Retinal pigment epithelial cell (primary cell): ENCODE data around the gene EYS.
"Not testable (repeated sequence)": the region's sequence is repeated elsewhere in the genome, so short reads cannot be mapped to it uniquely, and the experiment has no call there.

Source experiments
- DNase-seq: peaks from one replicate; pipeline ENCODE4 v3.0.0-alpha.2; 2010; ENCODE audit warnings: low read depth
- H3K4me3 ChIP-seq: 2 replicates; pipeline ENCODE4 v1.5.1; 2011; ENCODE audit warnings: mild to moderate bottlenecking, low read length, control low read depth, moderate library complexity
- CTCF ChIP-seq: conservative IDR thresholded peaks from 2 replicates; pipeline ENCODE4 v1.5.1; 2011; ENCODE audit warnings: low read depth, low read length, control low read depth, inconsistent platforms

Gene EYS

GRCh38 chr6:65059568-65059967 lies 647.5 kb downstream of the EYS start:
- DNase-seq: no peak
- no peak overlapping the region for H3K4me3 ChIP-seq
- TF ChIP-seq CTCF: no peak

GRCh38 chr6:65055545-65055944 lies 651.5 kb downstream of the EYS start:
- no peak for DNase-seq
- TF ChIP-seq CTCF: no peak
- no peak overlapping the region for H3K4me3 ChIP-seq

- H3K4me3 ChIP-seq: no peak overlapping the region
- TF ChIP-seq CTCF: no peak
- no peak for DNase-seq
These were observed 654.4 kb downstream of the EYS start for GRCh38 chr6:65052626-65053025.

GRCh38 chr6:65045801-65046200 lies 661.2 kb downstream of the EYS start:
- no peak for TF ChIP-seq CTCF
- no peak for DNase-seq
- no peak overlapping the region for H3K4me3 ChIP-seq

GRCh38 chr6:65014006-65014405 lies 693.0 kb downstream of the EYS start:
- no peak overlapping the region for H3K4me3 ChIP-seq
- no peak for TF ChIP-seq CTCF
- DNase-seq: no peak

- TF ChIP-seq CTCF: no peak
- no peak for DNase-seq
- H3K4me3 ChIP-seq: no peak overlapping the region
These were observed 700.2 kb downstream of the EYS start for GRCh38 chr6:65006788-65007187.

- H3K4me3 ChIP-seq: no peak overlapping the region
- no peak for DNase-seq
- no peak for TF ChIP-seq CTCF
These were observed 702.7 kb downstream of the EYS start for GRCh38 chr6:65004283-65004682.

- DNase-seq: not testable (repeated sequence)
These were observed 704.1 kb downstream of the EYS start for GRCh38 chr6:65002882-65003281.

More at GRCh38 chr6:65002882-65003281, 704.1 kb downstream of the EYS start:
- H3K4me3 ChIP-seq: not testable (repeated sequence)
